ENCODE measurements around the gene FGD2. TPM values are rescaled to one million over a fixed set of nuclear protein-coding genes. Genes with fewer than 3 reads are reported as not detected.
"Not testable (repeated sequence)": the region's sequence is repeated elsewhere in the genome, so short reads cannot be mapped to it uniquely, and the experiment has no call there.

The FGD2 gene
- total RNA-seq, 1 experiment from 2014 or later = 0.13 TPM

GRCh38 chr6:37042150-37042549, 36.7 kb downstream of the FGD2 start:
- H3K79me1 ChIP-seq (ENCODE audit: insufficient read depth, low read depth, low read length, poor library complexity, severe bottlenecking) = no peaks in the 10 kb centered on the region
- H3K4ac ChIP-seq (ENCODE audit: low read depth, low read length) = no peak overlapping the region
- no peaks in the 10 kb centered on the region for H3K27me3 ChIP-seq (ENCODE audit: insufficient read depth, low read length)
- no peaks in the 10 kb centered on the region for H3K79me2 ChIP-seq (ENCODE audit: insufficient read depth, low read length)
- no peak overlapping the region for H3K14ac ChIP-seq (ENCODE audit: insufficient read depth, low read length)
- no peak overlapping the region for H2BK15ac ChIP-seq (ENCODE audit: low read depth, low read length)
- WGBS (ENCODE audit: extremely low coverage, insufficient read length, low lambda C conversion rate) = no CpG with 5 or more reads among the region's 3 CpGs
- H2BK5ac ChIP-seq (ENCODE audit: insufficient read length, low read length) = no peak overlapping the region
- no peak overlapping the region for H2BK12ac ChIP-seq (ENCODE audit: insufficient read length, low read depth, low read length)
- H2BK120ac ChIP-seq (ENCODE audit: low read depth, low read length, poor library complexity, severe bottlenecking) = no peak overlapping the region
- H2AK5ac ChIP-seq (ENCODE audit: insufficient read length, low read length) = no peak overlapping the region
- no peak overlapping the region for H3K4me3 Mint-ChIP-seq
- H4K91ac ChIP-seq (ENCODE audit: insufficient read length, low read depth, low read length) = no peak overlapping the region
- H4K8ac ChIP-seq (replicated peaks; ENCODE audit: insufficient read length, low read depth, low read length) = no peak overlapping the region
- H3K9me3 Mint-ChIP-seq = 0 out of 5 replicates have a peak, but pooled peaks cover 0 to 3% of the 10 kb centered on the region in 2 experiments
- H3K9me3 ChIP-seq (ENCODE audit: control insufficient read depth, low read depth, low read length) = no peaks in the 10 kb centered on the region
- H3K27me3 Mint-ChIP-seq (ENCODE audit: low read depth) = no peaks in the 10 kb centered on the region
- no peak overlapping the region for H3K56ac ChIP-seq (ENCODE audit: insufficient read length, low read depth, low read length)
- no peaks in the 10 kb centered on the region for H3K4me1 ChIP-seq (ENCODE audit: insufficient read depth, low read length)
- H4K5ac ChIP-seq (ENCODE audit: insufficient read length, low read depth, low read length) = no peak overlapping the region
- H3K23me2 ChIP-seq (ENCODE audit: insufficient read length, low read depth, low read length, poor library complexity, severe bottlenecking) = no peaks in the 10 kb centered on the region
- no peak overlapping the region for H2BK20ac ChIP-seq (ENCODE audit: low read depth, low read length, poor library complexity, severe bottlenecking)
- peaks cover 0 to 4% (median 0%) of the 10 kb centered on the region in 3 experiments; a peak in 1 of 7 replicates for H3K36me3 Mint-ChIP-seq (ENCODE audit: insufficient read depth in 1 of 3, low read depth in 3 of 3)
- H3K27ac Mint-ChIP-seq = peak overlapping the region in 1 of 3 experiments; percentile 48; a peak in 1 of 7 replicates
- H3K23ac ChIP-seq (ENCODE audit: insufficient read length, low read depth, low read length) = no peak overlapping the region
- DNase-seq = no peak
- H3K27ac ChIP-seq (ENCODE audit: insufficient read length, low read depth, low read length) = no peak overlapping the region
- H3K18ac ChIP-seq (ENCODE audit: insufficient read length, low read depth, low read length) = no peak overlapping the region
- H4K20me1 ChIP-seq (ENCODE audit: control insufficient read depth, insufficient read depth, insufficient read length) = no peaks in the 10 kb centered on the region
- peaks cover 5 to 7% of the 10 kb centered on the region in 2 experiments for H3K4me1 Mint-ChIP-seq
- no peak overlapping the region for H3K9ac ChIP-seq (ENCODE audit: extremely low read depth, insufficient read length, low read length)
- no peak overlapping the region for H3T11ph ChIP-seq (ENCODE audit: low read length)
- no peak for TF ChIP-seq CTCF (conservative IDR thresholded peaks at IDR 0.05)
- no peak overlapping the region for H2AFZ ChIP-seq (ENCODE audit: low read length)
- H3K4me2 ChIP-seq (ENCODE audit: insufficient read depth, insufficient read length, low read length) = no peak overlapping the region

GRCh38 chr6:37043091-37043490, 37.6 kb downstream of the FGD2 start:
- not testable (repeated sequence) for H2AFZ ChIP-seq (ENCODE audit: low read length); H3K4me2 ChIP-seq (ENCODE audit: insufficient read depth, insufficient read length, low read length); H2BK15ac ChIP-seq (ENCODE audit: low read depth, low read length); H2AK5ac ChIP-seq (ENCODE audit: insufficient read length, low read length); H3K9me3 ChIP-seq (ENCODE audit: control insufficient read depth, low read depth, low read length); H3K4me1 Mint-ChIP-seq; H3T11ph ChIP-seq (ENCODE audit: low read length); H3K27ac Mint-ChIP-seq; H3K56ac ChIP-seq (ENCODE audit: insufficient read length, low read depth, low read length); H2BK5ac ChIP-seq (ENCODE audit: insufficient read length, low read length); H2BK20ac ChIP-seq (ENCODE audit: low read depth, low read length, poor library complexity, severe bottlenecking); H3K23ac ChIP-seq (ENCODE audit: insufficient read length, low read depth, low read length); H4K20me1 ChIP-seq (ENCODE audit: control insufficient read depth, insufficient read depth, insufficient read length); H3K18ac ChIP-seq (ENCODE audit: insufficient read length, low read depth, low read length); DNase-seq; H3K4ac ChIP-seq (ENCODE audit: low read depth, low read length); H3K4me1 ChIP-seq (ENCODE audit: insufficient read depth, low read length); H2BK12ac ChIP-seq (ENCODE audit: insufficient read length, low read depth, low read length); H4K91ac ChIP-seq (ENCODE audit: insufficient read length, low read depth, low read length); H3K27ac ChIP-seq (ENCODE audit: insufficient read length, low read depth, low read length); H4K5ac ChIP-seq (ENCODE audit: insufficient read length, low read depth, low read length); H4K8ac ChIP-seq (replicated peaks; ENCODE audit: insufficient read length, low read depth, low read length); H3K36me3 Mint-ChIP-seq (ENCODE audit: insufficient read depth in 1 of 3, low read depth in 3 of 3); H3K23me2 ChIP-seq (ENCODE audit: insufficient read length, low read depth, low read length, poor library complexity, severe bottlenecking); H3K9me3 Mint-ChIP-seq; H3K27me3 ChIP-seq (ENCODE audit: insufficient read depth, low read length); H3K14ac ChIP-seq (ENCODE audit: insufficient read depth, low read length); H3K4me3 Mint-ChIP-seq; H3K79me1 ChIP-seq (ENCODE audit: insufficient read depth, low read depth, low read length, poor library complexity, severe bottlenecking); H3K79me2 ChIP-seq (ENCODE audit: insufficient read depth, low read length); H3K27me3 Mint-ChIP-seq (ENCODE audit: low read depth); H3K9ac ChIP-seq (ENCODE audit: extremely low read depth, insufficient read length, low read length); H2BK120ac ChIP-seq (ENCODE audit: low read depth, low read length, poor library complexity, severe bottlenecking)
- no CpG with 5 or more reads among the region's 3 CpGs for WGBS (ENCODE audit: extremely low coverage, insufficient read length, low lambda C conversion rate)
